Neural cell (in vitro differentiated cells): Measurements from ENCODE around the gene CLCA1.

Experiments
- CTCF ChIP-seq: fragments of 450-650 bp; IDR thresholded peaks from 2 replicates; pipeline ENCODE4 v1.5.1; 2014; ENCODE audit warnings: antibody characterized with exemption, mild to moderate bottlenecking, moderate library complexity; ENCODE audit not compliant: poor library complexity, severe bottlenecking
- POLR2AphosphoS5 ChIP-seq: IDR thresholded peaks from 2 replicates; pipeline ENCODE4 v1.6.1; 2012

DNA sequence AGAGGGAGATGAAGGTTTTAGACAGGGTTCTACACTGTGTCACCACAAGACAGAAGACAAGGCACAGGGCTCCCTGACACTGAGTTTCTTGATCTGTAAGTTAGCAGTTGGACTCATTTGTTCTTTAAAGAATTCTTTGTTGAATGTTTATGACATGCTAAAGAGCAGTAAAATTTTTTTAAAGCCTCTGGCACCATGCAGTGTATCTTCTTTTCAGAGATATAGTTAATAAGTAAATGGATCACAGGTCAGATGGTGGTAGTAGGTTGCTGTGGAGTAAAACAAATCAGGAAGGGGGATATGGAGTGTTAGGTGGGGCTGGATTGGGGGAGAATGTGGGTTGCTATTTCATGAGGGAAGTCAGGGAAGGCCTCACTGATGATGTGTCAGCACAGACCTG, 80.1 kb downstream of the CLCA1 start:
- TF ChIP-seq POLR2AphosphoS5 (no peak), CTCF (no peak)
